ENCODE results near the gene PAPOLG.

PAPOLG gene

GRCh38 chr2:60756097-60757087 lies at the start of gene PAPOLG:
Gene PAPOLG (plus strand): TSS chr2:60756268. CDS start chr2:60756479, 211 bp downstream.
- DNase-seq (ENCODE audit: low read depth): peak; percentile 88

GRCh38 chr2:60707750-60708371 lies 48.2 kb upstream of the PAPOLG start:
- DNase-seq (ENCODE audit: low read depth): no peak

GRCh38 chr2:60708630-60709320 lies 47.3 kb upstream of the PAPOLG start:
- no peak for DNase-seq (ENCODE audit: low read depth)

- DNase-seq (ENCODE audit: low read depth): no peak
Observed at GRCh38 chr2:60710707-60711106, 45.4 kb upstream of the PAPOLG start.

- DNase-seq (ENCODE audit: low read depth): no peak
Observed at GRCh38 chr2:60715561-60715960, 40.5 kb upstream of the PAPOLG start.

- DNase-seq (ENCODE audit: low read depth): no peak
Observed at GRCh38 chr2:60717691-60718090, 38.4 kb upstream of the PAPOLG start.

GRCh38 chr2:60719331-60719730 lies 36.7 kb upstream of the PAPOLG start:
- DNase-seq (ENCODE audit: low read depth): no peak

- DNase-seq (ENCODE audit: low read depth): no peak
Observed at GRCh38 chr2:60725466-60725865, 30.6 kb upstream of the PAPOLG start.

GRCh38 chr2:60728855-60729254 lies 27.2 kb upstream of the PAPOLG start:
- no peak for DNase-seq (ENCODE audit: low read depth)

- DNase-seq (ENCODE audit: low read depth): no peak
Observed at GRCh38 chr2:60735496-60736250, 20.4 kb upstream of the PAPOLG start.

- DNase-seq (ENCODE audit: low read depth): no peak
Observed at GRCh38 chr2:60738679-60739078, 17.4 kb upstream of the PAPOLG start.

GRCh38 chr2:60739156-60739555 lies 16.9 kb upstream of the PAPOLG start:
- DNase-seq (ENCODE audit: low read depth): no peak

GRCh38 chr2:60741576-60741975 lies 14.5 kb upstream of the PAPOLG start:
- no peak for DNase-seq (ENCODE audit: low read depth)

- DNase-seq (ENCODE audit: low read depth): no peak
Observed at GRCh38 chr2:60742419-60742818, 13.6 kb upstream of the PAPOLG start.

- DNase-seq (ENCODE audit: low read depth): no peak
Observed at GRCh38 chr2:60745330-60745729, 10.7 kb upstream of the PAPOLG start.

GRCh38 chr2:60745761-60746160 lies 10.3 kb upstream of the PAPOLG start:
- no peak for DNase-seq (ENCODE audit: low read depth)

GRCh38 chr2:60746318-60746717 lies 9.8 kb upstream of the PAPOLG start:
- DNase-seq (ENCODE audit: low read depth): no peak

- DNase-seq (ENCODE audit: low read depth): no peak
Observed at GRCh38 chr2:60759654-60760053, 3.6 kb downstream of the PAPOLG start.

GRCh38 chr2:60764736-60765534 lies 8.9 kb downstream of the PAPOLG start:
- DNase-seq (ENCODE audit: low read depth): no peak

- no peak for DNase-seq (ENCODE audit: low read depth)
Observed at GRCh38 chr2:60766283-60766682, 10.2 kb downstream of the PAPOLG start.

GRCh38 chr2:60771508-60771907 lies 15.4 kb downstream of the PAPOLG start:
- no peak for DNase-seq (ENCODE audit: low read depth)

Data from stimulated activated CD8-positive, alpha-beta memory T cell treated with anti-CD3 and anti-CD28 coated beads, Interleukin-15, amount 100 ng/mL, for 24 hours (primary cell).